NCI-H146 (cell line): ENCODE data around the gene NAPB.
A peak's percentile ranks its signal among the peaks of the same experiment; 100 is the strongest.

Experiments
- DNase-seq: peaks from one replicate; lab custom pipeline; 2025; lab: John Stamatoyannopoulos, UW

The NAPB gene

DNA sequence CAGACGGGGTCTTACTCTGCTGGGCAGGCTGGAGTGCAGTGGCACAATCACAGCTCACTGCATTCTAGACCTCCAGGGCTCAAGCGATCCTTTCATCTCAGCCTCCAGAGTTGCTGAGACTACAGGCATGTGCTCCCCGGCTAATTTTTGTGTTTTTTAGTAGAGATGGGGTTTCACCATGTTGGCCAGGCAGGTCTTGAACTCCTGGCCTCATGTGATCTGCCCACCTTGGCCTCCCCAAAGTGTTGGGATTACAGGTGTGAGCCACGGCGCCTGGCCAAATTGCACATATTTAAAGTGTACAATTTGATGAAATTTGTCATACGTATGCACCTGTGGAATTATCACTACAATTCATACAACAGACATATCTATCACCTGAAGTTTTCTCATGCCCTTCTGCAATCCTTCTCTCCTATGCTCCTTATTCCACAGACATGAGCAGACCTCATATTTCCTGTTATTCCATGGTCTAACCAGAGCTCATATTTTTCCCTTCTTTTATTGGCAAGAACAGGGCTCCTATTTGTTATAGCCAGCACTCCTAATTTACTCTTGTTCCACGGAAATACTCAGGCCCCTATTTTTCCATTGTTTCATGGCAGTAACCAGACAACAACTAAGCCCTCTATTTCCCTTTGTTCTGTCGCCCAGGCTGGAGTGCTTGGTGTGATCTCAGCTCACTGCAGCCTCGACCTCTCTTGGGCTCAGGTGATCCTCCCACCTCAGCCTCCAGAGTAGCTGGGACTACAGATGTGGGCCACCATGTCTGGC lies 16.0 kb upstream of the NAPB start:
- DNase-seq: no peak

DNA sequence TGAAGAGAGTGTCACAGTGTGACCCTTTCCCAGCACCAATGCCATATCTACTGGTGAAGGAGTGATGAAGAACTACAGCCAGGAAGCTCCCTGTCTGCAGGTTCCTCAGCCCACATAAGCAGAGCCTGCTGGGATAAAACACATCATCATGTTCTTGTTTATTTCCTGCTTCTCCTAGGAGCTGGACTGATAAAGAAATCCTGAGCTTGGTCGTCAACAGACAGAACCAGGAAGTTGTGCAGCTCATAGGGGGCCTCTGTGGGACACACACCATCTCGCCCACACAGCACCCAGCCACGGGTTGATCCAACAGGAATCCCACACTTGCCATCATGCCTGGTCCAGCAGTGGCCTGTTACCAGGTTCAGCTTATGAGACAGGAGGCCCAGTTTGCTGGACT lies 15.4 kb upstream of the NAPB start:
- DNase-seq: peak; percentile 21

DNA sequence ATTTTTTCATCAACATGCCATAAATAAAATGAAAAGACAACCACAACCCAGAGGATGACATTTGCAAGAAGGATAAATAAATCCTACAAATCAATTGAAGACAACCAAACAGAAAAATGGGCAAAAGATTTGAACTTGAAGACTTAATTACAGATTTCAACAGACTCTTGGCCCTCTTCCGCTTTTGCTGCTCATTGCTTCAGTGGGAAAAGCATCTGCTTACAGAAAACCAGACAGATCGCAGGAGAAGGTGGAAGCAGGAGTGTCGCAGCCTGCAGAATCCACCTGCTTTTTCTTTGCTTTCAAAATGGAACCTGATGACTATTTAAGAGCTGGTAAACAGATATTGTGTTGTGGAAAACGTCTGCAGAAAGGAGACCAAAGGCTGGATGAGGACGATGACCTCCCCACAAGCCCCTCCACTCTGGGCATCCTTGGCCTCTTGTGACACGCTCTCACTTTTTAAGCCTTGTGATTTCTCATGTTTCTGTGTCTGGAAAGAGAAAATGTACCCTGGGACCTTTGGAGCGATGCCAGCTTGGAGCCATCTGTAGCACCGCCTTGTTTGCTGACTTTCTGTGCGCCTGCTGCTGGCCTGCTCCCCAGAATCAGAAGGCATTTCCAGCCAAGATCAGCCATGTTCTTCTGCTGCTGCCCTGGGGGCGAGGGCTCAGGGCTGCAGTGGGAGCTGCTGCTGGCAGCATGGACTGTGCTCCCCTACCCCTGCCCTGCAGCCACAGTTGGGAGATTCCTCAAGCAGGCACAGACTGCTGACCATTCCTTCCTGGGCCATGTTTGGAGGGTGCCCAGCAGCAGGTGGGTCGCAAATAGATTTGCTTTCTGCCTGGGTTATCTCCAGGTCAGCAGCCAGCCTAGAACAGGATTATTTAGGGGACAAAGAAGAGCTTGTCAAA lies 14.6 kb upstream of the NAPB start:
- peak; percentile 65 for DNase-seq

DNA sequence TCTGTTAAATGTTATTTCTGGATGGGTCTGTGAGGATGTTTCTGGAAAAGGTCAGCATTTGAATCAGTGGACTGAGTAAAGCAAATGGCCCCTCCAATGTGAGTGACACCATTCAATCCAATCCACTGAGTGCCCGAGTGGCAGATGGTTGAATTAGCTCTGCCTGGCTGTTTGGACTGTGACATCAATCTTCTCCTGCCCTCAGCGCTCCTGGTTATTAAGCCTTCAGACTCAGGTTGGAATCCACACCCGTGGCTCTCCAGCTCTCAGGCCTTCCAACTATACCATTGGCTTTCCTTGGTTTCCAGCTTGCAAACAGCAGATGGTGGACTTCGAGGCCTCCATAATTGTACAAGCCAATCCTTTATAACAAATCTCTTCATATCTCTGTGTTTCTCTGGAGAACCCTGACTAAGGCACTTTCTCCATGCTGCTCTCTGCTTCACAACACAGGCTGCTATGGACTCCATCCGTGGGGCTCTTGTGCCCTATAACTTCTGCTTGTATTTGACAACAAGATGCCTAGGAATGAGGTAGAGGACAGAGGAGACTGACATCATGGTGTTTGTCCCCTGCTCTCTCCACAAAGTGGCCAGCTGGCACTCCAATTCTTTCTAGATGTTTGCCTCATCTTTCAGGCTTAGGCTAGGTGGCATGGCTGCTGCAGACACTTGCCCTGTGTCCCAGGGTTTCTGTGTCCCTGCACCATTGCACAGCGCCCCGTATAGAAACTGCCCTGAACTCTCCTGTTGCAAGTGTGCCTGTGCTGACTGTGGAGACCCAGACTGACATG lies 13.4 kb upstream of the NAPB start:
- DNase-seq: no peak

DNA sequence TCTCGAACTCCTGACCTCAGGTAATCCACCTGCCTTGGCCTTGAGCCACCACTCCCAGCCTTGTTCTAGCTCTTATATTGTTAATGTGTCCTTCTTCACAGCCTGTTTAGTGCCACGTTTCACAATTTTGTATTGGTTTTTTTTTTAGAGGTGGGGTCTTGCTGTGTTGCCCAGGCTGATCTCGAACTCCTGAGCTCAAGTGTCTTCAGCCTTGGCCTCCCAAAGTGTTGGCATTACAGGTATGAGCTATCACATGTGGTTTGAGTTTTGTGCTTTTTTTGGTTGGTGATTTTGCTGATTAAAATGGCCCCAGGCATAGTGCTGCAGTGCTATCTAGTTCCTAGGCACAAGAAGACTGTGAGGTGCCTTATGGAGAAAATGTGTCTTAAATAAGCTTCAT lies 12.3 kb upstream of the NAPB start:
- no peak for DNase-seq

DNA sequence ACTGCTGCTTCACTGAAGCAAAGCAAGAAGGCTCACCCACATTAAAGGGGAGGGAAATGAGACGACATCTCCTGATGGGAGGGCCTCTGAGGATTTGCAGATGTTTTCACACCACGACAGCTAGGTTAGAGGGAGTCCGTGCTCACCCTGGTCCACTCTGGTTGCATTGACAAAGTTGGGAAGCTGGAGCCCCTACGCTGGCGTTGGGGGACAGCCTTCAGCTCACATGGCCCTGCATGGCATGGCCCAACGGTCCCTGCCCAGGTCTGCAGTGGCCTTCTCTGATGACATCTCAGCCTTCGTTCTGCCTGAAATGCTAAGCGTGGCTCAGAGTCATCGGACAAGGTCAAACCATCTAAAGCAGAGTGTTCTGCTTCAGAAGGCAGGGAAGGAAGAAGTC lies 3.8 kb upstream of the NAPB start:
- no peak for DNase-seq

DNA sequence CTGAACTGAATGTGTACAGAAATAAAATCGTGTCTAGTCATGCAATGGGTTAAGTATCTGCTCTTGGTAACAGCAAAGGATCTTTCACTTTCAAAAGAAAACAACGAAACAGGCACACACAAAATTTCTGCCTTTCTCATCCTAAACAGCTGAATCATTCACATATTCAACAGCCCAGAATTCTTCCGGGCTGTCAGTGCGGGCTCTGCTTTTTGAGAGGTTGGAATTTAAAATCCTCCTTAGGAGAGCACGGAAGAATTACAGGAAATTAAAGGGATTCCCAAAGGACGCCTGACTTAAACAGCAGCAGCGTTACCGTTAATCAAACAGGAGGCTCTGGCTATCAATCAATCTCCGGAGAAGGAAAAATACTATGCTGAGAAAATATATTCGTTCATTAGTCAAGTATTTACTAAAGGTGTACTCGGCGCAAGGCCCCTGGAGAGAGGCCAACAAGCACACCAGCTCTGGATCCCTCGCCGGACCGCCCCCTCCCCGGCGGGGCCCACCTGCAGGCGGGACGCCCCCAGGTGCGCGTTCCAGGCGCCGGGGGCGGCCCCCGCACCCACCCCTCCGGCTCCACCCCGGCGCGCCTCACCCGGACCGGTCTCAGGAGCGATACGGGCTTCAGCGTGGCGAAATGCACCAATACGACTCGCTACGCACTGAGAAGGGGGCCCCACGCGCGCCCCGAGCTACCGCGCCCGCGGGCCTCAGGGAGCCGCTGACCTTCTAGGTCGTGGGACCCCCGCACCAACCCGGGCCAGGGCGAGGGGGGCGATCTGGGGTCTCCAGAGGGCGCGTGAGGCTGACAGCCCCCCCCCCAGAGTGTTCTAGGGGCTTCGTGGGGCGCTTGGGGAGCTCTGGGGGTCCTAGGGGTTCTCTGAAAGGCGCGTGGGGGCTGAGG lies 1.0 kb downstream of the NAPB start:
- DNase-seq: peak; percentile 70

DNA sequence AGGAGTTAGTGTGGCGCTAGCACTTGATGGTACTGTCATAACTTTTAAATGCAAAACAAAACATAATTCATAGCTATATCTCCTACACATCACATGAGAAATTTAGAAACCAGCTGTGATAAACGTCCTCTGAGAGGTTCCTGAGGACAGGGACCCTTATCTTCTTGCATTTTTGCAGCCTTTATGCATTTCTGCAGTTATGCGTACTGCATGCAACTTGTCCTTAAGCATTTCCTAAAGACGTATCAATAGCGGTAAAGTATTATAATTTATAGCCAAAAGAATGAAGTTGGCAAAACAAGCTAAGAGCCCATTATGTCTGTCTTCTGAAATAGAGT lies 1.7 kb downstream of the NAPB start:
- DNase-seq: no peak

DNA sequence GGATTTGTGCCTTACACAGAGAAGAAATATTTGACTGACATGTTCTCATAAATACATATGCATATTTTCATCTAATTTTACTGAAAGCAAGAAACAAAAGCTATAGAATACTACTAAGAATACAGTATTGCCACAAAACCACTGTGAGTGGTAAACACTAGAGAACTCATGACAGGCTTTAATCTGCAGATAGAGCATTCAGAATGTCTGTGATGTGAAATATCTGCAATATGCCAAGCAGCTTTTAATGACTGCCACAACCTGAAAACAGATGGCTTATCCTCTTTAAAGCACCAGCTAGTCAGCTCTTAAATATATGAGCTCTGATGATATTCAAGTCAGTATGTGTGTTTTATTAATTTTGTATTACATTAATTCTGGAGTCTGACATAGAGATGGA lies 3.4 kb downstream of the NAPB start:
- DNase-seq: no peak

DNA sequence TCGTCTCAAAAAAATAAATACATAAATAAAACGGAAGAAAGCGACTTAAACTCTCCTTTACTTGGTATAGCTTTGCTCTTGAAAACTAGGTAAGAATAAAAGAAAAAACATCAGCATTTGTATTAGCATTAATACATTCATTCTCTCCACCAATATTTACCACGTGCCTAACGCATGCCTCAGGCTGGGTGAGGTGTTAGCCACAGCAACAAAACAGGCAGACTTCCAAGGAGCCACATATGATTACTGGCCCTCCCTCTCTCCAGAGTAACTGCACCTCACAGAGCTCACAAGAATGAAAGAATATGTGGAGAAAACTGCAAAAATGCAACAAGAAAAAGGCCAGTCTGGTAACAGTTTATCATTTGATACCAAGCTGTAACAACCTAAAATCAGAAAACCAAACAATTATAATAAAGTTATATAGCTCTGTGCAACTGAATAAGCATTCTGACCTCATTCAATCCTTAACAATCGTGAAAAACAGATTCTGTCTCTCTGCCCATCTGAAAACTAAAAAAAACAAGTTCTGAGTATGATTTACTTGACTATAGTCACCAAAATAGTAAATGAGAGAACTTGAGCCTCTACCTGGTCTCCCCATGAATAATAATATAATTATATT lies 5.2 kb downstream of the NAPB start:
- DNase-seq: no peak

DNA sequence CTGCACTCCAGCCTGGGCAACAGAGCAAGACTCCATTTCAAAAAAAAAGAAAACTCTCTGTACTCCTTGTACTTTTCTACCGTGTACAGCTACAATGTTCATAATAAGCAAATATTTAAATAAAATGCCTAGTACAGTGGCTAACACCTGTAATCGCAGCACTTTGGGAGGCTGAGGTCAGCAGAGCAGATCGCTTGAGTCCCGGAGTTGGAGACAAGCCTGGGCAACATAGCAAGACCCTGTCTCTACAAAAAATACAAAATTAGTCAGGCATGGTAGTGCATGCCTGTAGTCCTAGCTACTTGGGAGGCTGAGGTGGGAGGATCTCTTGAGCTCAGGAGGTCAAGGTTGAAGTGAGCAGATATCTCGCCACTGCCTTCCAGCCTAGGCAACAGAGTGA lies 5.7 kb downstream of the NAPB start:
- DNase-seq: no peak

DNA sequence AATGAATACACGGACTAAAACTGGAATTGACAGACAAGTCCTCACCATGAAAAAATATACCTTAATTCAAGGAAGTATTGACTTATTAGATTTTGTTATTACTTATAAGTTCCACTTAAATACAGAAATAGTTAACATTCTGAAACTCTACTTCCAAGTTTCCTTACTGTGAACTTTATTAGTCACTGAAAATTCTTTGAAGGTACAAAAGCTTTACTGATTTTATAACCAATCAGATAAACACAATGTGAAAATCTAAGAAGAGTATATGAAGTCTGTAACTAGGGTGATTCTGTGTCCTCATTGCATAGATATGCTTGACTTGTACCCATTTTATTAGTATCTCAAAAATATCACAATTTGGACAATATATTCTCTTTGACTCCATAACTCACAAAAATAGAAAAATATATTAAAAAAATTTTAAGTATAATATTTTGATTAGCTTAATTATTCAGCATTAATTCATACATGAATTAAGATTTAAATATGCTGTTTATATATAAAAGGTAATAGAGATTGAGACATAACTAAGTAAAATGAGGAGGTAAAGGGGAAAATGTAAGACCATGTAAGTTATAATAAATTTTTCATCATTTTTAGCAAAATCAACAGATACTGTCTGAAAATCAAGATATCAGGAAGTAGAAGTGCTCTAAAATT lies 6.6 kb downstream of the NAPB start:
- DNase-seq: no peak

DNA sequence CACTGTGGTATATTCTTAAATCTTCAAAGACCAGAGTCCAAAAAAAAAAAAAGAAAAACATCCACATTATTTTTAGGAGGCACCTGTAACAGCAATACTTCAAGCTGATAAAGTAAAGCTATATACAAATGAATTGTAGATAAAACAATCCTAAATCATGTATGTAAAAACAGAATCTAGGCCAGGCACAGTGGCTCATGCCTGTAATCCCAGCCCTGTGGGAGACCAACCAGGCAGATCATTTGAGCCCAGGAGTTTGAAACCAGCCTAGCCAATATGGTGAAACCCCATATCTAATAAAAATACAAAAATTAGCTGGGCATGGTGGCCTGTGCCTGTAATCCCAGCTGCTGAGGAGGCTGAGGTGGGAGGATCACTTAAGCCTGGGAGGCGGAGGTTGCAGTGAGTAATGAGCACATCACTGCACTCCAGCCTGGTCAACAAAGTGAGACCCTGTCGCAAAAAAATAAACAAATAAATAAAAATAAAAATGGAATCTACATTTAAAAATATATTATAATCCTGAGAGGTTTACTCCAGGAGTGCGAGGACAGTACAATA lies 7.3 kb downstream of the NAPB start:
- DNase-seq: no peak

DNA sequence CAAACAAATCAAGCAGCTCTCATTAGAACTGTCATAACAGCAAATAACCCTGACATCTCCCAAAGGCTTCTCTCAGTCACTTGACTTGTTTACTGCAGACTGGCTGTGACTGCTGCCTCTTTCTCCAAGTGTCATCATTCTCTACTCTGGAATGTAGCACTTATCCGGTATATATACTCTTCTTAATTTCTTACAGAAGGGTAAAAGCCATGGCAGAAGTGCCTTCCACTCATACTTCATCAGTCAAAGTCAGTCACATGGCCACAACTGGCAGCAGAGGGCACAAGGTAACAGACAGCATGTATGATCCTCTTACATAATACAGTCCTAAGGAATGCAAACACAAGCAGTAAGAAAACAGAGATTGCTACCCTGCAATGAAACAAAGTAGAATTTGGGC lies 9.3 kb downstream of the NAPB start:
- DNase-seq: no peak

DNA sequence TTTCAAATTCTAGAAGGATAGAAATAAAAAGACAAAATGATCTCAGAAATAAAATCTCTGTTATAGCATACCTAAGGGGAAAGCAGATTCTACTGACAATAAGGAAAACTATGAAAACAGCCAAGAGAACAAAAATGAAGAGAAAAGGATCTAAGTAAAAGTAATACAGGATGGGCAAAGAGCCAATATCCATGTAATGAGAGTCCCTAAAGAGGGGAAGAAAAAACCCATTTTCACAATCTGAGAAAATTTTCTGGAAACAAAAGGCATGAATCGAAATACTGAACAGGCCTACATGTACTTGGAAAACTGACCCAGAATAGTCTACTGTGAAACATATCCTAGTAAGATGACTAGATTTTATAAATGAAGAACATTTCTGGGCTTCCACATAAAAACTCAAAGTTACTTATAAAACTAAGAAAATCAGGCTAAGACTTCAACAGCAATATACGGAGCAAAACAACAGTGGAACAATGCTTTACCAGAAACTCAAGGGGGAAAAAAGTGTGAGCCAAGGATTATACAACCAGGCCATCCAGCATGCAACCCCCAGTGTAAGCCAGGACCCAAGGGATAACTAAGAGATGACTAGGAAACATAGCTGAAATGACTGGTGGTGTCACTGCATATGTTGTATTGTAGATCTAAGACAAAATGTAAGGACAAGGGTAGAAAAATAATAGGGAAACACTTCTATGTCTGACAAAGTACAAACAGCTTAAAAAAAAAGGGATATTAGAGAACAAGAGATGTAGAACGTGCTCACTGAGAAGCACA lies 10.2 kb downstream of the NAPB start:
- DNase-seq: no peak

DNA sequence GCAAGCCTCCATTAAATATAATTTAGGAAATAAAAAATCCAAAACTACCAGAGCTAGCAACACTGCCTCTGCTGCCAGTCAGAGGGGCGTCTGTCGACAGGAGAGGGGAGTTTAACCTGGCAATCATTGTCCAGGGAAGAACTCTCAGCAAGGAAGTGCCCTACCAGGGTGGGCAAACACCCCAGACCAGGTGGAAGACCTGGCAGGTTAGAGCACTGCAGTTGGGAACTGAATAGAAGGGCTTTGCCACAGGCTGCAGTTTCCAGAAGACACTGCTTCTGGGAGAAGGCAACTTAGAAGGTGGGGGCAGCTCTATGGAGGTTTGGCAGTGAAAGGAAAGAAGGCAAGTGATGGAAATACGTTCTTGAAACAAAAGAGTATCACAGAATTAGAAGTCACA lies 11.5 kb downstream of the NAPB start:
- no peak for DNase-seq

DNA sequence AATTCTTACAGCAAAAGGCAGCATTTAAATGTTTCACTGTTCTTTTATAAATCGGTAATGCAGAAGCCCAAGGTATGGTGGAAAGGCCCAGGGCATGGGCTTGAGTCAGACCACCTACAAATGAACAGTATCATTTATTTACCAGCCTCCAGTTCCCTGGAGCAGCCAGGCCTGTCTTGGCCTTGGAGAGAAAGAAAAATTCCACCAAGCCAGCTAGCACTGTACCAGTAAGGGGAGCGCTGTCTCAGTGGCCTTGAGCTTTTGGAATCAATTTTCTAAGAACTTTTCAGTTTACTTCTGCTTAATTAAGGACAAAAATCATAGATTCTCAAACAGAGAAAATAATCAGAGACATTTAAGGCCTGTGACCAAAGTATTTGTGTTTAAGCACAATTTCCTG lies 12.3 kb downstream of the NAPB start:
- no peak for DNase-seq

DNA sequence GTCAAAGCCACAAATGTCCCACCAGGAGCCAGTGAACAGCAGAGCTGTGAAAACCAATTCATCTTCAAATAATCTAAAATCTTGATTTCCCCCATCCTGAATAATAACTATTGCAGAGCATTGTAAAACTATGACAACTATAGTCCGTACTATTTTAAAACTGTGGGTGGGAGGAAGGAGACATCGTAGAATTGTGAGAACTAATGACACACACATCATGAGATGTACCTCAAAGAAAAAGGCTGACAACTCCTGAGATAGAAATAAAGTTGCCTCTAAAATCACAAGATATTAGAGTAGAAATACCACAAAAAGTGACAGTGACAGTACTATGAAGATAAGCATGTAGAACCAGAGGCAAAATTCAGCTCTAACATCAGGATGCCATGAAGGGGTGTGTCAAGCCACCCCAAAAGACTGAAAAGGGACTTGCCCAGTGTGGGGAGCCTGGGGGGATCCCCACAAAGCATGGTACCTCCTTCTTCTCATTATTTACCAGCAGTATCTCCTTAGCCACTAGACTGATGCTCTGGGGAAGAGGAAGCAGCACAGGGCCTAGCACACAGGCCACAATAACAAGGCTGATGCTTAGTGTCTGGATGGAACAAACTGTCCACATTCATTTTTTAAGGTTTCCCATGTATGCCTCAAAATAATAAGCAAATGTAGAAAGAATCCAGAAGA lies 13.4 kb downstream of the NAPB start:
- no peak for DNase-seq

DNA sequence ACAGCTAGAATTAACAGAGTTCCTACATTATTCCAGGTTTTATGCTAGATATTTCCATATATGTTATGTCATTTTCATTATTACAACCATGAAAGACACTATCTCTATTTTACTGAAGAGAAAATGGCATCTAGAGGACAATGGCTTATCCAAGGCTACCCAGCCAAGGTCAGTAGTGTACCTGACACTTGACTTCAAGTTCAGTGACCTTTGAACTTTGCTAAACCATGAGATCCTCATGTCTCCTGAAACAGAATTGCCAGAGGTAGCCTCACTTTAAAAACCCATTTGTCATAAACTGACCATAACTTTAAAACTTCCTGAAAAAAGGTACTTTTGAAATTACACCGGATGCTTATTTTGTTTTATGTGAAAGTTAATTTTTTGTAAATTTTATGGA lies 14.4 kb downstream of the NAPB start:
- no peak for DNase-seq
